Ecto neural progenitor cell (in vitro differentiated cells): ENCODE measurements around the gene CLCN5.

Source experiments
- DNase-seq: peaks from one replicate; pipeline ENCODE4 v3.0.0-alpha.2; 2018; ENCODE audit warnings: low spot score

Gene CLCN5

DNA sequence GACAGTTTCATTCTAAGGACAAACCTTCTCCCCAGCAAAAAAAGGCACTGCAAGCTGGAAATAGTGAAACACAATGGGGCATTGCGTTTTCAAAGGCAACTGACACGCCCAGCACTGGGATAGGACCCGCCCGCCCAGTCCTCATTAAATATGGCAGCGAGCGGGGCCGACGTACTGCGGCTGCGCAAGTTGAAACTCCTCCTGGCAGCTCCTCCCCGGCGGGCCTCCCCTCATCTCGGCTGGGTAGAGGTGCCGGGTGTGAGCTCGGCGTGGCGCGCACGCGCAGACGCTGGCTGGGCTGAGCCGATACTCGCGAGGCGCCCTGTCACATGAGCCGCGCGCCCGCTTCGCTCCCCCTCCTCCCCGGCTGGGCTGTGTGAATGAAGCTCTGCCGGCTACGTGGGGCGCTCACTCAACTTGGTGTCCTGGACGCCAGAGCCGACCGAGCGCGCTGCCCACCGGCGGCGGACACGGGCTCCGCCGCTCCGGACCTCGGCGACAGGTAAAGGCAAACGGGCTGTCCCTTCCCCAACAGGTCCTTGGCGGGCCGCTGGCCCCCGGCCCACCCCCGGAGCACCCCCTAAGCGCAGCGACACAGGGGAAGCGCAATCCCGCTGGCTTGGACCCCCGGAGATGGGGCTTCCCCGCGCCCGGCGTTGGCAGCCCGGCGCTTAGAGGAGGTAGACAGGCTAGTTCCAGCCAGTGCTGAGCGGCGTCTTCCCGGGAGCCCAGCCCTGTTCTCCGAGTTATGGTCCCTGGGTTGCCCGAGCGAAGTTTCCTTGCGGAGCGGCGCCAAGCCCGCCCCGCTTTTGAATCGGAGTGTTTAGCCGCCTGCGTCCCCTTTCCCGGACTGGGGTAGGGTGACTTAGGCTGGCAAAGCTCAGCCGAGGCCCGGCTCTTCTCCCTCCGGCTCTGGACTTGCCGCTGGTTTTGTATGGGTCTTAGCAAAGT, at the start of gene CLCN5:
TSS of gene CLCN5 (plus strand) at position 306 of the 951 bp plus-strand sequence. CDS start 2,703 bp downstream, outside the sequence.
- peak; percentile 95 for DNase-seq

DNA sequence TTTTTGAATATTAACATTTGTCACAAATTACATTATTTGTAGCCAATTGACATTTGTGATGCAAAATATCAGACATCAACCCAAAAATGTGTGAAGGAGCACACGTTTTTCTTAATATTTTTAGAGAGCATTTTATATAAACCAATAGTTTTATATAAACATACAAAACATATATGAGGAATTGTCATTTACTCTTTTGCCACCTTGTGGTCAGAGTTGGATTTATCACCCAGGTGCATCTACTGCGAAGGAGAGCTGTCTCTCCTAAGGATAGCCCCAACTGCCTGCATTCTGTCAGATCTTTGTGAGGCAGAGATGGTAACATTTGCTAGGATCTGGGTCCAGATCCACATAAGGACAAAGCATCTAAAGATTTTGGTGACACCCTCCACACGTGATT, 45.6 kb upstream of the CLCN5 start:
- DNase-seq = no peak

DNA sequence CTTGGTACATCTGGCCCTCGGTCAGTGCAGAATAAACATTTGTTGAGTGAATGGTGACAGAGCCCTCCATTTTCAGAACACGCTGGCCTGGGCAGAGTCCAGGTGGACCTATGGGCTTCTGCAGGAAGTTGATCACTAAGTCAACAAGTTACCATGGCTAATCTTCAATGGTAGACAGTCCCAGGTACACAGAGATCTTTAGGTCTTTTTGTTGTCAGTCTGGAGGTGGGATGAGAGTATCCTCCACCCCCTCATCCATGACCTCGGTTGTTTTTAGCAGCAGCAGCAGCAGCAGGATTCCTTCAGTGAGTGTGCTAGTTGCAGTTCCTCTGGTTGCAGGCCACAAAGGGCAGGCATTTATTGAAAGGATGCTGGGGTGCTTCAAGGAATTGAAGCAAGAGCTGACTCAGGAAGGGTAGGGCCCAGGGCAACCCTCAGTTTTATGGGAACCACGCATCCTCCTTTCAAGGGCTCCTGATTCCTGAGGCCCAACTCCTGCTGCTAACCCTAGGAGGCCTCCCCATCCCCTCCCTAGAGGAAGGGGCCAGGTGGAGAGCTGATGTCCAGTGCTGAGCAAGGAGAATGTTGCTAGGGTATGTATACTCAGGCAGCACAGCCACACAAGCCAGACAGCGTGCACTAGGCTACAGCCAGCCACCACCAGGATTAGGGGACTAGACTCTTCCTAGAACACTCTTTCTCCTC, 44.8 kb upstream of the CLCN5 start:
- no peak for DNase-seq

DNA sequence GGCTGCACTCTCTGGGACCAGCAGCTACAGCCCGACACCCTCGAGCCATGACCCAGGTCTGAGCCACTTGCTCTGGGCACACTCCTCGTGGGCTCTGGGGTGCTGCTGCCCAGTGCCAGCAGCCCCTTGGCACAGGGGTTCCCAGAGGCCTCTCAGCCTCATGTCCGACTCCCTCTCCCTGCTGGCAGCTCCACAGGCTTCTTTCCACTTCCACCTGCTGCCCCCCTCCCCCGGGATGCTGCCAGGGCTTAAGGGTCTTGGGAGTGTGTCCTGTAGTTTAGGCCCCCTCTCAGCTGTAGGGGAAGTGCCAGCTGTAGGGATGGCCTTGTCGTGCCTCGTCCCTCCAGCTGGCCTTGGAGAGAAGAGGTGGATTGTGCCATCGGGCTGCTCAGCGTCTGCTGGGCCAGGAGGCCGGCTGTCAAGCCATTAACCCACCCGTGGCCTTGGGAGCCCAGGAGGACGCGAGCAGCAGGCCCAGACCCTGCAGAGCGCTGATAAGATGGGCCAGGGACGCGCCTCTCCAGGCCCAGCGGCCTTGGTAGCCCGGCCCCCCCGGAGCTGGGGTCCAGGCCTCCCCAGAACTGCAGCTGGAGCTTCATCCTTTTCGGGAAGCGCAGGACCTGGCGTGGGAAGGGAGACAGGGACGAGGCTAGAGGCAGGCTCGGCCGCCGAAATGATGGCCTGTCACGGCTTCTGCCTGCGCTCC, 44.1 kb upstream of the CLCN5 start:
- peak; percentile 46 for DNase-seq

DNA sequence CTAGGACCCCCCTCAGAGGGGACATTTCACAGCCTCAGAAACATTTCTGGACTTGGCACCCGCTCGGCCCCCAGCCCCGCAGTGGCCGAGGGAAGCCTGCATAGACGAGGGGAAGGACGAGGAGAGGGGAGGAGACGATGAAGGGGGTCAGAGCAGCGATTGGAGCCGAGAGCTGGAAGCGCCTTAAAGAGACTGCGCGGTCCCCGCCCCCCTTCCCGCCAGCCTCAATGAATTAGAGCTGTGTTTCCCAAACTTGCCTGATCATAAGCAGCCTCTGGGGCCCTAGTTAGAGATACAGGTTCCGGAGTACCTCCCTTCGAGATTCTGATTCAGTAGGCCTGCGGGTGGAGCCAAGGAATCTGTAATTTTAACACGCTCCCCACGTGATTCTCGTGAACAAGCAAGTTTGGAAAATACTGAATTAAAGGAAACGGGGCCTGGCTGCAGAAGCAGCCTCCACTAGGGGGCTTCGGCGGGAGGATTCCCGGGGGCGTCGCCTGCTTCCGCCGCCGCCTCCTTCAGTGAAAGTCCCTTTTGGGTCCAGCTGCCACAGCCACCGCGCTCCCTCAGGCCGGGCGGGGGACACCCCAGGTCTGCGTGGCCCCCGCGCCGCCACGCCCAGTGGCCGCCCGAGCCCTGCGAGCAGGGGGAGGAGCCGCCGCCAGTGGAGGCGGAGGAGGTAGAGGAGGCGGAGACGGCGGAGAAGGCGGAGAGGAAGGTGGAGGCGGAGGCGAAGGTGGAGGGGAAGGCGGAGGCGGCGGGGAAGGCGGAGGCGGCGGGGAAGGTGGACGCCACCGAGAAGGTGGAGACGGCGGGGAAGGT, 43.4 kb upstream of the CLCN5 start, which contains the start of gene USP27X:
TSS of gene USP27X (plus strand) at position 651 of the 822 bp plus-strand sequence. CDS start 824 bp downstream, outside the sequence.
- DNase-seq = peak; percentile 78

DNA sequence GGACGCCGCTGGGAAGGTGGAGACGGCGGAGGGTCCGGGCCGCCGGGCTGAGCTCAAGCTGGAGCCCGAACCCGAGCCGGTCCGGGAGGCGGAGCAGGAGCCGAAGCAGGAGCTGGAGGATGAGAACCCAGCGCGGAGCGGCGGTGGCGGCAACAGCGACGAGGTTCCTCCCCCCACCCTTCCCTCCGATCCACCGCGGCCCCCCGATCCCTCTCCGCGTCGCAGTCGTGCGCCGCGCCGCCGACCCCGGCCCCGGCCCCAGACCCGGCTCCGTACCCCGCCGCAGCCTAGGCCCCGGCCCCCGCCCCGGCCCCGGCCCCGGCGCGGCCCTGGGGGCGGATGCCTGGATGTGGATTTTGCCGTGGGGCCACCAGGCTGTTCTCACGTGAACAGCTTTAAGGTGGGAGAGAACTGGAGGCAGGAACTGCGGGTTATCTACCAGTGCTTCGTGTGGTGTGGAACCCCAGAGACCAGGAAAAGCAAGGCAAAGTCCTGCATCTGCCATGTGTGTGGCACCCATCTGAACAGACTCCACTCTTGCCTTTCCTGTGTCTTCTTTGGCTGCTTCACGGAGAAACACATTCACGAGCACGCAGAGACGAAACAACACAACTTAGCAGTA, 42.6 kb upstream of the CLCN5 start:
- DNase-seq = no peak

DNA sequence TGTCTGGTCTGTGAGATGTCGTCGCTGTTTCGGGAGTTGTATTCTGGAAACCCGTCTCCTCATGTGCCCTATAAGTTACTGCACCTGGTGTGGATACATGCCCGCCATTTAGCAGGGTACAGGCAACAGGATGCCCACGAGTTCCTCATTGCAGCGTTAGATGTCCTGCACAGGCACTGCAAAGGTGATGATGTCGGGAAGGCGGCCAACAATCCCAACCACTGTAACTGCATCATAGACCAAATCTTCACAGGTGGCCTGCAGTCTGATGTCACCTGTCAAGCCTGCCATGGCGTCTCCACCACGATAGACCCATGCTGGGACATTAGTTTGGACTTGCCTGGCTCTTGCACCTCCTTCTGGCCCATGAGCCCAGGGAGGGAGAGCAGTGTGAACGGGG, 41.7 kb upstream of the CLCN5 start:
- no peak for DNase-seq

DNA sequence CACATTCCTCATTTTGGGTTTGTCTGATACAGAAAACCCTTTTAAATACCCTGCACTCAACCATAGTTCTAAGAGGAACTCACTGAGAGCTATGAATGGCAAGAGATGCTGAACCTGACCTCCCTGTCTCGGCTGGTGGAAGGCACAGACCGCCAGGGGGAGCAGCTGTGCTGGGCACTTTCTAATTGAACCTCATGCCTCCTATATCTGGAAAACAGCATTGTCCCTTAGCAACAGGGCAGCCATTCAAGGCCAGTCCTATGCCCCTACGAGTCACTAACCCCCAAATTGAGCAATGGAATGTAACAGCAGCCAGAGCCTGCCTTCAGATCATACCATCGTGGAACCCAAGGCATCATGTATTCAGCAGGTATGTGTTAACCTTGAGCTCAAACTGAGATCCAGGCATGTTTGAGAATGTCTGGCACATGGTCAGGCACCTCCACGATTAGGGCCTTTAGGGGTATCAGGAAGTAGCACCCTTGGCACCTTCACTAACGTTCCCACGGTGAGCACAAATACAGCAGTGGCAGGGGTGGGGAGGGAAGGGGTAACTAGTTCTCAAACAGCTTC, 38.0 kb upstream of the CLCN5 start:
- peak; percentile 60 for DNase-seq

DNA sequence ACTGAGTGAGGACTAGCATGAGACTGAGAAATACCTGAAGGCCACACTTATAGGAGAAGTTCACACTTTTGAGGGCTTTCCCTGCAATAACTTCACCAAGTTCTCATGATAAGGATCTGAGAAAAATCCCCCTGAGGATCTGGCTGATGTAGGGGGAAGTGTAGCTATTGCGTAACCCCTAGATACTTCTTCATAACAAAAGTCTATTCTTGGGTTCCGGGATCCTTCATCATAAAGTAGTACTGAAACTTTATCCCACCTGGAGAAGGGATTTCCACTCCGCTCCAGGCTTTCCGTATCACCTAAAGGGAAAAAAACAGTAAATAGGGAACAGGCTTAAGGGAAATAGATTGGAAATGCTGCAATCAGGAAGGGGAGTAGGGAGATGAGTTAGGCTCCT, 29.9 kb upstream of the CLCN5 start:
- no peak for DNase-seq

DNA sequence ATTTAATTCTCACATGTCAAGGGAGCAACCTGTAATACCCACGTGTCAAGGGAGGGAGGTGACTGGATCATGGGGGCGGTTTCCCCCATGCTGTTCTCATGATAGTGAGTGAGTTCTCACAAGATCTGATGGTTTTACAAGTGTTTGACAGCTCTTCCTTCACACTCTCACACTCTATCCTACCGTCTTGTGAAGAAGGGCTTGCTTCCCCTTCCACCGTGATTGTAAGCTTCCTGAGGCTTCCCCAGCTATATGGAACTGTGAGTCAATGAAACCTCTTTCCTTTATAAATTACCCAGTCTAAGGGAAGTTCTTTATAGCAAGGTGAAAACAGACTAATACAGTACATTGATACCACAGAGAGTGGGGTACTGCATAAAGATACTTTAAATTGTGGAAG, 25.4 kb upstream of the CLCN5 start:
- no peak for DNase-seq

DNA sequence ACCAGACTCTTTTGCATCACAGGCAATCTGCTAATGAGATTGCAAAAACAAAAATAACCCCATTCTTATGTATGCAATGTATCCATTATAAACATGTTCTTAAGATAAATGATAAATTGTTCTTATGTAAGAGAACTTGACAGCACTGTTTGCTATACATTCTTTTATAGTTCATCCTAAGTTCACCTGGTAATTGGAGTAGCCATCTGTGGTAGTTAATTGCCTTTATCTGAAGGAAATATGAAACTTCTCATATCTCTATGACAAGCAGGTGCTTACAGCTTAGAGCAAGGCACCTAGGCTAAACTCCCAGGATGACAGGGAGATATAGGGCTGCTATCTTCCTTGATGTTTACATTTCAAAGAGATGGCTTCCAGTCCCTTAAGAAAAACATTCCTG, 21.3 kb upstream of the CLCN5 start:
- no peak for DNase-seq

DNA sequence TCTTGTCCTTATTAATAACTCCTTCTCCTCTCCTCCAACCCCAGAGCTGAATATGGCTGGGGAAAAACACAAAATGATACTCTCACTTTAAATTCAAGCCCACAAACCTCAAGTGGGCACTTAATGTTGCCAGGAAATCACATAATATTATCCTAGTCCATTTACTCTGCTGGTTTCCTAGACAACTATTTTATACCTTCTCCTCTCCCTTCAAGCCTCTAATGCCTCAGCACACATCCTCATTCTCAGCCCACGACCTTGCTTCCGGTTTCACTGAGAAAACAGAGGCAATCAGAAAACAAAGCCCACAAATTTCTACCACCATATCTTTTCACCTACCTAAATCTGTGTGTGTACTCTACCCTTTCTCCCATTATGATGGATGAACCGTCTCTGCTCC, 12.1 kb upstream of the CLCN5 start:
- DNase-seq = no peak

DNA sequence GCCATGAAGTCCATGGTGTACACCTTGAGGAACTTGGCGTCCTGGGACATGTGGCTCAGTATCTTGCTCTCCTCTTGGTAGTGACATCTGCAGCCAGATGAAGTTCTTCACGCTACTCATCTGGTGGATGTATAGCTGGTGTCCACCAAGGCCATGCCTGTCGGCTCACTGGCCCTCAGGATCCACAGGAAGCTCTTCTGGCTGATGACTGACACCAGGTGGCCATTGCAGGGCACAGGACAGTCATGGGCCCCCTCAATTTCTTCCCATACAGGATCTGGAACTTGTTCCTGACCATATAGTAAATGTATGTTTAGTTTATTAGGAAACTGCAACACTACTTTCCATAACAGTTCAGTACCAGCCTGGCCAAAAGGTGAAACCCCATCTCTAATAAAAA, 10.3 kb upstream of the CLCN5 start:
- no peak for DNase-seq

DNA sequence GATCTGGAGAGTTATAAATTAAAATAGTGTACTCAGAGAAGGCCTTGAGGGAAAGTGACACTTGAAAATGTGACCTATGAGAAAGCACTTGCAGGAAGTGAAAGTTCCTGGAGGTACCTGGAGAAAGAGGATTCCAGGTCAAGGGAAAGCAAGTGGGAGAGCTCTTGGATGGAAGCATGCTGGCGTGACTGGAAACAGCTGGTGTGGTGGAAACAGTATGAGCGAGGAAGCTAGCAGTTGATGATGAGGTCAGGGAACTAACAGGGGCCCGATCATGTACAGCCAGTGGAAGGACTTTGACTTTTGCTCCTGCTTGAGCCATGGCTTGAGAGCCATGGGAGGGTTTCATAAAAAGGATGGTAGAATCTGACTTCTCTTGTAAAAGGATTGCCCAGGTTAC, 9.5 kb upstream of the CLCN5 start:
- DNase-seq = no peak

DNA sequence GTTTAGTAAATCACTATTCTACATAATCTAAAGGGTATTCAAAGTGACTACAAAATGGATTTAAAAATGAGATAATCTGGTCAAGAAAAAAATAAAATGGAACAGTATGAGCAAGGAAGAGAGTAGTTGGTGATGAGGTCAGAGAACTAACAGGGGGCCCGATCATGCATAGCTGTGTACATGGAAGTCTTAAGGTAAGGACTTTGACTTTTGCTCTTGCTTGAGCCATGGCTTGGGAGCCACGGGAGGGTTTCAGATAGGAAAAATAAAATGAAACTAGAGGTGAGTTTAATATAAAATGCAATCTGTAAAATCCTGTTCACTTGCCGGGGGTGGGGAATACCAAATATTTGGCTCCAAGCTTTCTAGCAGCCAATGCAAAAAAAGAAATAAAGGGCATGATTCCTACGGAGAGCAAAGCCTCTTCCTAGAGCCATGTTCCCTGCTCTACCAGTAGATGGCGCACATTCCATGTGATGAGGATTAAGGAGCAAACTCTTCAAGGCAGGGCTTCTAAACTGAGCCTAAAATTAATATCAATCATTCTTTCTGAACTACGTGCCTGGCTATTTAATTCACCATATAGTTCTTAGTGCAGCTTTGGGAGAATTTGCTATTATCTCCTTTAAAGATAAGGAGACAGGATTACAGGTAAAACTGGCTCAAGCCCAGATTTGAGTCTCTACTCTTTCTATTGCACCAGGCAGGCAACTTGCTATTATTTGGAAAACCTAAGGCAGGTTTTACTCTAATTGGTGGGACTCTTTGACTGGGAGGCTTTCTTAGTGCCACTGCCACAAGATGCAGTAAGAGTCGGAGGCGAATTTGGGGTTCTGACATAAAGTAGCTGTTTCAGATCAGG, 6.8 kb upstream of the CLCN5 start:
- no peak for DNase-seq

DNA sequence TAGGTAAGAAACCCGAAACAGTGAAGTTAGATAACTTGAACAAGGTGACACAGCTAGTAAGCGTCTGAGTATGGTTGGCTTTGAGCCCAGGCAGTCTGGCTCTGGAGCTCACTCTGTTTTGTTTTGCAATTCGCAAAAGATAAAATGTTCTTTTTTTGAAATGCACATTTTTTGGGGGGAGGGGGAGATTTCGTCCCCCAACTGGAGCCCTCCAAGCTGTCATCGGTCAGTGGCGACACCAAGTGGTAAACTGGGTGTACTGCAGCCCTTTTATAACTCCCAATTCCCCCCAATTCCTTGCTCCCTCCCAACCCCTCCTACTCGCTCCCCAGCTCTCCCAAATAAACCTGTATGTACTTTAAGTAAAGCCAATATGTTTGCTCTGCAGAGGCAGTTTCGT, 2.8 kb upstream of the CLCN5 start:
- DNase-seq = peak; percentile 52

DNA sequence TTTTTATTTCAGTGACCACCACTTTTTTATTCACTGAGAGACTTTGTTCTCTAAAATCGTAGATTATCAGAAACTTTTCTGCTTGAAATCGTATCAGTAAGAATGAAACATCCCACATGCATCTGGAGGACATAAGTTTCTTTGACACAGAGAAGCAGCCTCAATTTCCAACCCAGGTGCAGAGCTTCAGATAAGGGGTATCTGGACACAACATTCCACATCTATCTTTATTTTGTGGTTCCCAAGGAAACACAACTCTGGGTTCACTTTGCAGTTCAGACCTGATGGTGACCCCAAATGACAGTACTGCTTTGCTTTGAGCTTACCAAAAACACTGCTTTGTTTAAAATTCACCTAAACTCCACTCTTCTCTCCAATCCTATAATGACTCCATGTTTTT, 1.3 kb upstream of the CLCN5 start:
- DNase-seq = no peak

DNA sequence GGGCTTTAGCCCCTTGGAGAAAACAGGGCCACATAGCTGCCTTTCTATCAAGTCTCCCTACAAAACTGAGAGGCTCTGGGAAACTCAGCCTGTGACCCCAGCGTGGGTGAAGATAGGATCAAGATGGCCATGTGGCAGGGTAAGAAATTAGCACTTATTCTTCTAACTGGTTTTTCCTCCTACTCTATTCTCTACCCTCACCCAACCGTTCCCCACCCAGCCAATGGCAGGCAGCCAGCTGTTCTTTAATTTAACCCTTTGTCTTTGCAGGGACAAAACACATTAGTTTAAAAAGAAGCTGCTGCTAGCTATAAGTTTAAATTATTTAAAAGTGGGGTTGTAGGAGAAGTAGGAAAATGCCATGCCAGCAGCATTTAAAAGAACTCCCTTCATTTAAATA, 2.8 kb downstream of the CLCN5 start:
- no peak for DNase-seq

DNA sequence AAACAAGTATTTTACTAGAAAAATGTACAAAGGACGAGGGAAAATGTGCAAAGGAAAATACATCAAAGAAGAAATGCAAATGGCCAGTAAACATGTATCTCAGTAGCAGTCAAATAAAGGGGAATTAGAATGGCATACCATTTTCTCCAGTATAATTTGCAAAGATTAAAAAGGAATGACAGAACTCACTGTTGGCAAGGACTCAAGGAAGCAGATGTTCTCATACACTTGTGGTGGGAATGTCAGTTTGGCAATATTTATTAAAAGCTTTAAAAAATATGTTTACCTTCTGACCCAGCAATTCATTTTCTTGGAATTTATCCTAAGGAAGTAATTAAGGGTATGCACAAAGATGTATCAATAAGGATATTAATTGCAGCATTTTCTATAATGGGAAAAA, 7.6 kb downstream of the CLCN5 start:
- DNase-seq = no peak

DNA sequence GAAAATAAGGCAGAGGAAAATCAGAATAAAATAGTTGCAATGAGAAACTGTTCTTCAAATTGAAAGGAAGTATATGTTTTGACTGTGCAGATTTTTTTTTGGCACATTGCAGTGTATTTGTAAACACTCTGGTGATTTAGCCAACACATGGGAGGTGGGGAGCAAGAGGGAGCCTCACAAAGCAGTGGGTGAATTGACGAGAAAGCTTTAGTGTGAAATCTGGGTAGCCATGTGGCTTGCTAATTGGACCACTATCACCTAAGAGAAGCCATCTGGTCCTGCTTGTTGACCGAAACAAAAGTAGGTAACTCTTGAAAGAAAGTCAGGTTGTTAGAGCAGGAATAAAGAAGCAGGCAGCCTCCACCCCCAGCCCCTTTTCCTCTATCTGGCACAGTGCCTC, 10.4 kb downstream of the CLCN5 start:
- DNase-seq = no peak
